SHP77 (cell line): ENCODE data around the gene C17orf50.

Experiments used
- DNase-seq, 2 experiments: peaks; one replicate each; lab custom pipeline; 2025; lab: John Stamatoyannopoulos, UW

The C17orf50 gene

DNA sequence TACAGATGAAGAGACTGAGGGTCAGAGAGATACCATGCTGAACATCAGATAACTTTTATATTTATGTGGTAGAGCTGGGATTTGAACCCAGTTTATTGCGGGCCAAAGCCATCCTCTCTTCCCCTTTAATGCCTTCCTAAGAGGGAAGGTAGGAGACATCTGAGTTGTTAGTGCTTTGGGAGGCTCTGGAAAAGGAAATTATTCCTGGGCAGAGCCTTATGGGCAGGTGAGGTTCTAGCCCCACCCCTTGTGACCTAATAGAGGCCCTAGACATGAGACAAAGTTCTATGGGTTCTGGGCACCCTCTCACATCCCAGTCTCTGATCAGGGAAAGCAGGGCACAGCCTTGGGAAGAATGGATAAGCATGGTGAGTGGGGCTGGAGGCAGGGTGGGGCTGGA, at the start of gene C17orf50:
Gene C17orf50, plus strand, starts transcription at position 301 of the 400 bp plus-strand sequence. Its CDS starts 55 bp downstream, at position 356.
- no peak for DNase-seq

DNA sequence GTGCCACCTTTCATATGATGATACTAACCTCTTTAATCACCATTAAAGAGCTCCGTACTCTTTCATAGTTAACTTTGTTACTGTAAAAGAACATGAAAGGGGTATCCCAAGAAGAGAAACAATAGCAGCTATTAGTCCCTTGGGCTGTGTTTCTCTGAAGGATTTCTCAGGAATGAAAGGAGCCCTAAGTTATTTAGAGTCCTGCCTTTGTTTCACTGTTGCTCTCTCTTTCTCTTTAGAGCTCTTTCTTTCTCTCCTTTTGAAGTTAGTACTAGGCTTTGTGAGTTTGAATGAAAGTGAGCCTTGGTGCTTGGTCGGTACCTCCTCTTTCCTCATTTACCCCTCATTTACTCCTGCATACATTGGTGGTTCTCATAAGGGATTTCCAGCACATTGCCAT, 49.7 kb upstream of the C17orf50 start:
- no peak for DNase-seq

DNA sequence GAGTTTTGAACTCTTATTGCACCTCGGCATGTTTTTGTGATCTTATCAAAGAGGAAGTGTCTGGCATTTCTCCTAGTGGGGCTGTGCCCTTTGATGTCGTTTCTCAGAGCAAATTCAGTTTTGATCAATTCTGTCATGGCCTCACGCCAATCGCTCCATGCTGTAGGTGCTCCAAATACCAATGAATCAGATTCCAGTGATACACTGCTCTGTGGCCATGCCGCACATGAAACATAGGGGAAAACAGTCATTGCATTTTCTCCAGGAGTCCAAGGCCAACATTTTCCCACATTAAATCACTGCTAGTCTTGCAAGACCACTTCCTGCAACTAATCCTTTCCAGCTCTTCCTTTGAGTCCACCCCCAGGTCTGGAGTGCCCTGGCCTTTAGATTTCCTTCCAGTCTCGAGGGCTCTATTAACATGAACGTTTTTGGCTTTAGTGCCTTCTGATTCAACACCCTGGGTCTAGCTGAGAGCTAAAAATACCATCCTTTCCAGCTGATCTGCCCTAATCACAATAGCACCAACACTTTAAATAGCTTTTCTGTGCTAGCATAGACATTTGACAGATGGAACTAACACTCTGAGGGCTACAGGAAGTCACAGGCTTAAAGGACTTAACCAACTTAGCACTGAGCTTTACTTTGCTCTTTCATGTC, 47.5 kb upstream of the C17orf50 start:
- DNase-seq: no peak

GRCh38 chr17:35714988-35715387, 45.7 kb upstream of the C17orf50 start:
- DNase-seq: no peak

DNA sequence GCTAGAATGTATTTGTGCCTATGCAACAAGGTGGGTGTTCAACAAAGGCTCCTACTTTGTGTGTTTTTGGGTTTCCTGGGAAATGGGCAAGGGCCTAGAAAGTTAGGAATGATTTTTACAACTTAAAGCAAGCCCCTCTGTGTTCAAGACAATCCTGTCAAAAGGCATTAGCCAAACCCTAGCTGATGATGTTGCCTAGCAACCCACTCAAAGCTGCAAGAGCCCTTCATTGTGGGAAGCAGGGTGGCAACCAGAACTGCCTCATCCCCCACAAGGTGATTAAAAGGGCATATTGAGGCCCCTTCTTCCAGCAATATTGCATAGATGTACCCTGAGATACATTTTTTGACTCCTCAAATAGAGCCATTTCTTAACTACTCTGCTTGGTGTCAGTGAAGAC, 45.3 kb upstream of the C17orf50 start:
- DNase-seq: no peak

GRCh38 chr17:35716173-35716572, 44.5 kb upstream of the C17orf50 start:
- DNase-seq: no peak

DNA sequence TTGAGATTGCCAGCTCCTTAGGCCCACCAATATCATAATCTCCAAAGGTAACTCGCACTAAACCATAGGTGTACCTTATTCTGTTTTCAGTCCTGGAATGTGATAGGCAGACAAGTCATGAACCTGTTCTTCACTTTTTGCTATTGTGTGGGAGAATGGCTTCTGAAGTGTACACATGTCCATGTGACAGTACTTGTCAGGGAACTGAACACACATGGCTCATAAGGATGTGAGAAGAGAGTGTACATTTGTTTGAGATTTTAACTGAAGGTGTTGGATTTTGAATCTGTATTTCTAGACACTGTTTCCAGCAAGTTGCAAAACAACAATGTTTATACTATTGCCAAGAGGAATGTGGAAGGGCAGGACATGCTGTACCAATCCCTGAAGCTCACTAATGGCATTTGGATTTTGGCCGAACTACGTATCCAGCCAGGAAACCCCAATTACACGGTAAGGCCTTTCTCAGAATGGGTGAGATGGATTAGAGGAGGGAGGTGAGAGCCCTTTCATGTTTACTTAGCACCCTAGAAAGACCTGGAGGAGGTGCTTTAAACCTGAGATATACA, 43.7 kb upstream of the C17orf50 start:
- DNase-seq: no peak

DNA sequence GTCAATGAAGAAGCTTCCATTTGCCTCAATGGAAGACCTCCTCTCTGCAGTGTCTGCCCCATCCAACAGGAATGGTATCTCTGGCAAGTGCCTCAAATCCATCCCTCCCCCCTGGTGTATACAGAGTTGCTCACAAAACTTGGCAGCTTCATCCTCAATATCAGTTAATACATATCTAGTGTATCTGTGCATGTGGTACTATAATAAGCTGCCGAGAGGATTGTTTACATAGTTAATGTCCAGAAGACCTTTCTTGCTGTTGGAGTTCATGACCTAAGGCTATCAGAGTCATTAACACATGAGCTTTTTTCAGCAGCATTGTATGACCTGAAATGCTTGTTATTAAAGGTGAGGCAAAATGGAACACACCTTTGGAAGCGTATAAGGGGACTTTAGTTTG, 43.2 kb upstream of the C17orf50 start:
- DNase-seq: no peak

DNA sequence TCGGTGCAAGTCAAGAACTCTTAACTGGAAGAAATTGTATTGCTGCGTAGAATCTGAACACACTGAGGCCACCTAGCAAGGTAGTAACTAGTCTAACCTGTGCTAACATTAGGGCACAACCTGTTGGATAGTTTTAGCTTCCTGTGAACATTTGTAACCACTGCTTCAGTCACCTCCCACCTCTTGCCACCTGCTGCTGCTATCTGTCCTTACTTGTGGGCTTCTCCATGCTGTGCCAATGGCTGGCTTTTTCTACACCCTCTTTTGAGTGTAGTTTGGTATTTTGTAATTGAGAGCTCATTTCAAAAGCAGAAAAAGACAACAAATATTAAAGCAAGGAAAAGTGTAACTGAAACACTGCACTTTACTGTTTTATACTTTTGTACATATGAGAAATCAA, 37.0 kb upstream of the C17orf50 start:
- DNase-seq: no peak

DNA sequence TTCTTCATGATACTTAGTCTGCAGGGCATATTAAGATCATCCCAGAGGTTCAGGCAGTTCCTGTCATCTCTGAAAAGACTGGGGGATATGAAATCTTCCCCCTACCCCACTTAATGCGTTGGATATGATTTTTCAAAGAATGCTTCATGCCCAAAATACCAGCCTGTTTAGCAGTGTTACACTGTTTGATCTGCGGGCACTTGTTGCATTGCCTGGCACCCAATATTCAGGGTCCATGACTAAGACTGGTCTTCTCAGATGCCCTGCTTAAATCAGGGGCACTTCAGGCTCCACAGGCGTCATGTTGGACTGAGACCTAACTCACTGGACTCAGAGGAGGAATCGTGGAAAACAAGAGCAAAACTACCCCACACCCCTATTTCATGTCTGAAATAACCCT, 35.6 kb upstream of the C17orf50 start:
- DNase-seq: no peak

GRCh38 chr17:35725802-35726126, 34.9 kb upstream of the C17orf50 start:
- no peak for DNase-seq

GRCh38 chr17:35726127-35726952, 34.3 kb upstream of the C17orf50 start:
- DNase-seq: no peak

- no peak for DNase-seq
These were observed 33.7 kb upstream of the C17orf50 start for GRCh38 chr17:35726953-35727460.

GRCh38 chr17:35727635-35728034, 33.1 kb upstream of the C17orf50 start:
- no peak for DNase-seq

DNA sequence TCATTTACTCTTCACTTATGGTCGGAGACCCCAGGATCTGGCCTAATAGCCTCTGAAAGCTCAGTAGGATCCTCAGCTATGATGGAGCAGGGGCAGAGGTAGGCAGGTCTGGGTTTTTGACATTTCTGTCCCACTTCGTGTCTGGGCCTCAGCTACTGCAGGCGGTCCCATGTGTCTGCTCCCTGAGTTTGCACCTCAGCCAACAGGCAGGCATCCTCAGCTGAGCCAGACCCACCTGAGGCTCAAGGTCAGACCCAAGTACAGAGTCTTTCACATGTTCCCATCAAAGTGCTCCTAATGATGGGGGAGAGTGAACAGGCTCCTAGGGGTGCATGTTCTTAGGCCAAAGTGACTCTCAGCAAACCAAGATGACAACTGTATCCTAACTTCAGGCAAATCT, 32.1 kb upstream of the C17orf50 start:
- no peak for DNase-seq

- DNase-seq: no peak
These were observed 31.3 kb upstream of the C17orf50 start for GRCh38 chr17:35729405-35729833.

GRCh38 chr17:35730400-35731005, 30.2 kb upstream of the C17orf50 start:
- DNase-seq: no peak

- peak; percentile 11 to 49 for DNase-seq
These were observed 29.3 kb upstream of the C17orf50 start, which contains the start of gene RASL10B for GRCh38 chr17:35731239-35731916. Gene RASL10B (plus strand): TSS chr17:35731639. CDS start chr17:35735185, 3,546 bp downstream.

- no peak for DNase-seq
These were observed 28.5 kb upstream of the C17orf50 start for GRCh38 chr17:35731917-35732805.

GRCh38 chr17:35732806-35733136, 27.9 kb upstream of the C17orf50 start:
- no peak for DNase-seq

DNA sequence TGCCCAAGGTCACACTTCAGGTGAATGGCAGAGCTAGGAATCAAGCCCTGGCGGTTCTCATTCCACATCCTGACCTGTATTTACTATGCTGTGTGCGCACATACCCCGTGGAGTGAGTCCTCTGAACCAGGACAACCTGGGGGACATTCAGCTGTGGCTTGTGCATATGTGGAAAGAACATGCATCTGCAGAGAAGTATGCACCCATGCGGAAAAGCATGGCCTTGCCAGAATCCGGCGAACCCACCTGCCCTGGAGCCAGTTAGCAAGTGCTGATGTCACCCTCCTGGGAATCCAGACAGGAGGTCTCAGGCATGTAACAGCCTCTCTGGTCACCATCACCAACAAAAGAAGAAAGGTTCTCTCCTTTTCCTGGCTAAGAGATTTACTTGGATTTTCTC, 27.3 kb upstream of the C17orf50 start:
- DNase-seq: no peak
